ENCODE data around the gene ARHGAP24. TPM values are rescaled to one million over a fixed set of nuclear protein-coding genes. Genes with fewer than 3 reads are reported as not detected.
"Not testable (repeated sequence)": the region's sequence is repeated elsewhere in the genome, so short reads cannot be mapped to it uniquely, and the experiment has no call there.

The ARHGAP24 gene
- total and polyA plus RNA-seq, 8 donors, result 10.5 to 34.7 (median 17.1) TPM

- intact Hi-C loops (cut with DNase I), result loop anchor here in 1 of 3 donors (10.0 kb wide), 1 partner anchor 113 kb away; no protein-coding TSS in a partner anchor
- Histone ChIP-seq H3K4me1 (peaks cover 12 to 27% (median 23%) of the 10 kb centered on the region in 3 donors), H3K27me3 (no peaks in the 10 kb centered on the region), H3K27ac (no peak overlapping the region), H3K36me3 (no peaks in the 10 kb centered on the region), H3K9me3 (no peaks in the 10 kb centered on the region), H3K4me3 (no peak overlapping the region)
- TF ChIP-seq CTCF (IDR thresholded peaks at IDR 0.05), result no peak
- DNase-seq (no peak), FAIRE-seq (no peak), ATAC-seq (no peak)
- WGBS, 2 donors, result 65 to 67% methylated on average over 3 of the region's 3 CpGs
Measured at GRCh38 chr4:85831647-85832046, 356.7 kb downstream of the ARHGAP24 start.

- Histone ChIP-seq H3K36me3 (no peaks in the 10 kb centered on the region), H3K4me3 (no peak overlapping the region), H3K27me3 (no peaks in the 10 kb centered on the region), H3K4me1 (peaks cover 7 to 22% (median 18%) of the 10 kb centered on the region in 3 donors), H3K9me3 (no peaks in the 10 kb centered on the region), H3K27ac (peak overlapping the region in 2 of 4 donors; percentile 22 to 46)
- TF ChIP-seq CTCF (IDR thresholded peaks at IDR 0.05), result no peak
- WGBS, 2 donors, result 8 to 9% methylated on average over 3 of the region's 3 CpGs
- ATAC-seq, result peak in 2 of 4 donors; percentile 45 to 51
- no peak for FAIRE-seq
- no peak for DNase-seq
- intact Hi-C loops (cut with DNase I), result loop anchor here in 1 of 3 donors (10.0 kb wide), 1 partner anchor 111 kb away; no protein-coding TSS in a partner anchor
Measured at GRCh38 chr4:85833302-85833701, 358.4 kb downstream of the ARHGAP24 start.

GRCh38 chr4:85834934-85835333 lies 360.0 kb downstream of the ARHGAP24 start:
- Histone ChIP-seq H3K27ac (no peak overlapping the region), H3K27me3 (no peaks in the 10 kb centered on the region), H3K4me3 (no peak overlapping the region), H3K4me1 (peaks cover 7 to 11% (median 9%) of the 10 kb centered on the region in 3 donors), H3K36me3 (no peaks in the 10 kb centered on the region), H3K9me3 (no peaks in the 10 kb centered on the region)
- intact Hi-C loops (cut with DNase I), result loop anchor here in 1 of 3 donors (10.0 kb wide), 1 partner anchor 110 kb away; no protein-coding TSS in a partner anchor
- FAIRE-seq (no peak), DNase-seq (no peak), ATAC-seq (no peak)
- 97 to 98% methylated on average over 6 of the region's 6 CpGs for WGBS, 2 donors
- no peak for TF ChIP-seq CTCF (IDR thresholded peaks at IDR 0.05)

- Histone ChIP-seq H3K27me3 (no peaks in the 10 kb centered on the region), H3K27ac (no peak overlapping the region), H3K4me1 (peaks cover 7 to 15% (median 12%) of the 10 kb centered on the region in 3 donors), H3K4me3 (no peak overlapping the region), H3K36me3 (no peaks in the 10 kb centered on the region), H3K9me3 (no peaks in the 10 kb centered on the region)
- no peak for TF ChIP-seq CTCF (IDR thresholded peaks at IDR 0.05)
- WGBS, 2 donors, result 91 to 98% methylated on average over 3 of the region's 3 CpGs
- DNase-seq, result no peak
- no peak for FAIRE-seq
- no peak for ATAC-seq
- intact Hi-C loops (cut with DNase I), result loop anchor here in 1 of 3 donors (10.0 kb wide), 1 partner anchor 108 kb away; no protein-coding TSS in a partner anchor
Measured at GRCh38 chr4:85836588-85837438, 361.9 kb downstream of the ARHGAP24 start.

- H3K4me1 ChIP-seq, result peaks cover 7 to 18% (median 15%) of the 10 kb centered on the region in 3 donors
- H3K9me3 ChIP-seq, result no peaks in the 10 kb centered on the region
- H3K27ac ChIP-seq, result no peak overlapping the region
- TF ChIP-seq CTCF (IDR thresholded peaks at IDR 0.05), result no peak
- DNase-seq (no peak), FAIRE-seq (no peak), ATAC-seq (no peak)
- no peaks in the 10 kb centered on the region for H3K27me3 ChIP-seq
- WGBS, 2 donors, result 83 to 84% methylated on average over 4 of the region's 4 CpGs
- no peak overlapping the region for H3K4me3 ChIP-seq
- intact Hi-C loops (cut with DNase I), result loop anchor here in 1 of 3 donors (10.0 kb wide), 1 partner anchor 107 kb away; no protein-coding TSS in a partner anchor
- H3K36me3 ChIP-seq, result no peaks in the 10 kb centered on the region
Measured at GRCh38 chr4:85837439-85837733, 362.4 kb downstream of the ARHGAP24 start.

- H3K4me1 ChIP-seq, result peaks cover 0 to 11% (median 6%) of the 10 kb centered on the region in 3 donors
- H3K9me3 ChIP-seq, H3K27me3 ChIP-seq, H3K27ac ChIP-seq, H3K4me3 ChIP-seq, DNase-seq, FAIRE-seq, H3K36me3 ChIP-seq, ATAC-seq: not testable (repeated sequence)
- WGBS, 2 donors, result 66 to 70% methylated on average over 3 of the region's 3 CpGs
- intact Hi-C loops (cut with DNase I), result loop anchor here in 1 of 3 donors (10.0 kb wide), 1 partner anchor 105 kb away; no protein-coding TSS in a partner anchor
Measured at GRCh38 chr4:85839981-85840451, 365.1 kb downstream of the ARHGAP24 start.
